Activated CD4-positive, alpha-beta T cell treated with anti-CD3 and anti-CD28 coated beads, Interleukin-2, amount 10 ng/mL, durations not matched to agents 24 days and 14 days (primary cell): Measurements from ENCODE around the gene SYNGR3. TPM values are rescaled to one million over a fixed set of nuclear protein-coding genes. Genes with fewer than 3 reads are reported as not detected.
A peak's percentile ranks its signal among the peaks of the same experiment; 100 is the strongest.
"Not testable (repeated sequence)": the region's sequence is repeated elsewhere in the genome, so short reads cannot be mapped to it uniquely, and the experiment has no call there.

Source experiments
- DNase-seq: peaks from one replicate; pipeline ENCODE4 v3.0.0; 2022
- H3K27ac Mint-ChIP-seq: one replicate; pipeline ENCODE4 v1.8.0; 2022; ENCODE audit warnings: mild to moderate bottlenecking, mixed read lengths
- H3K27me3 Mint-ChIP-seq: one replicate; pipeline ENCODE4 v1.8.0; 2022; ENCODE audit warnings: mixed read lengths
- H3K36me3 Mint-ChIP-seq: one replicate; pipeline ENCODE4 v1.8.0; 2022; ENCODE audit warnings: low read depth, mild to moderate bottlenecking, mixed read lengths
- H3K4me1 Mint-ChIP-seq: one replicate; pipeline ENCODE4 v1.8.0; 2021; ENCODE audit warnings: mixed read lengths
- H3K4me3 Mint-ChIP-seq: one replicate; pipeline ENCODE4 v1.8.0; 2022; ENCODE audit warnings: mild to moderate bottlenecking, moderate library complexity, mixed read lengths
- H3K9me3 Mint-ChIP-seq: one replicate; pipeline ENCODE4 v1.8.0; 2021; ENCODE audit warnings: mixed read lengths
- intact Hi-C: fragments of 100-400 bp; cut with micrococcal nuclease; formaldehyde crosslinking; loops from one replicate; pipeline ENCODE4 v1.15.1; 2023
- total RNA-seq: library from RNA; stranded (reverse); gene quantifications from 2 replicates; pipeline ENCODE4 v1.2.3, GENCODE V29; 2022

SYNGR3 gene
- total RNA-seq, 1 donor from 2014 or later, result 18.1 TPM

DNA sequence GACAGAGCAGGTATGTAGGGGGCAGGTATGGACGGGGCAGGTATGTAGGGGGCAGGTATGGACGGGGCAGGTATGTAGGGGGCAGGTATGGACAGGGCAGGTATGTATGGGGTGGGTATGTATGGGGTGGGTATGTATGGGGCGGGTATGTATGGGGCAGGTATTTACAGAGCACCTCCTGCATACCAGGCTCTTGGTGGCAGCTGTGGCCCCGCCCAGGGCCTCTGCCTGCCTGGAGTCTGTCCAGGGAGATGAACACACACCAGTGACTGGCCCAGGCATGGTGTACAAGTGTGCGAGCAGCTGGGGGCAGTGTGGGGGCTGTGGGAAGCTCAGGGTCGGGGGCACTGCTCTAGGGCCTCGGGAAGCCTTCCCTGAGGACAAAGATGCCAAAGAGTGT, 39.7 kb upstream of the SYNGR3 start:
- no peak overlapping the region for H3K4me3 Mint-ChIP-seq
- H3K27ac Mint-ChIP-seq, result no peak overlapping the region
- H3K4me1 Mint-ChIP-seq, result peaks cover 2% of the 10 kb centered on the region
- intact Hi-C loops, result no loop called here
- no peak for DNase-seq
- peaks cover 3% of the 10 kb centered on the region for H3K27me3 Mint-ChIP-seq
- H3K9me3 Mint-ChIP-seq, result no peaks in the 10 kb centered on the region
- H3K36me3 Mint-ChIP-seq, result no peaks in the 10 kb centered on the region

DNA sequence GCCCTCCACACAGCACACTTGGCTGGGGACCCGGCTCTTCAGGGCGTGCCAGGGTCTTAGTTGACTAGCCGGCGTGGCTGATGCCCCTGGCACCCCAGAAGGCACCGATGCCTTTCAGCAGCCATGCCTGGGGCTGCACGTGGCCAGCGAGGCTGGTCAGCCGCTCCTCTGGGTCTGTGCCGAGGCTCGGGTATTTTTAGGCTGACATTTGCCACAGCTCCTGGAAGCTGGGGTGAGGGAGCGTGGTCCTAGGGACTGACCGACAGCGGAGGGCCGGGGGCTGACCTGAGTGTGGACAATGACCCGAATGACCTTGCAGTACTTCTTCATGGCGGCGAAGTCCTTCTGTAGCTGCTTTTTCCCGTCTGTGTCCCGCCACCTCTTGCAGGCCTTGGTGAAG, 39.2 kb upstream of the SYNGR3 start:
- no peaks in the 10 kb centered on the region for H3K36me3 Mint-ChIP-seq
- H3K27ac Mint-ChIP-seq, result no peak overlapping the region
- intact Hi-C loops, result no loop called here
- H3K4me1 Mint-ChIP-seq, result peaks cover 2% of the 10 kb centered on the region
- H3K27me3 Mint-ChIP-seq, result peaks cover 3% of the 10 kb centered on the region
- no peaks in the 10 kb centered on the region for H3K9me3 Mint-ChIP-seq
- no peak for DNase-seq
- no peak overlapping the region for H3K4me3 Mint-ChIP-seq

GRCh38 chr16:1953734-1954133, 36.0 kb upstream of the SYNGR3 start:
- no peaks in the 10 kb centered on the region for H3K9me3 Mint-ChIP-seq

GRCh38 chr16:1957434-1958142, 32.2 kb upstream of the SYNGR3 start:
- intact Hi-C loops, result not testable (repeated sequence)

More at GRCh38 chr16:1953734-1954133, 36.0 kb upstream of the SYNGR3 start:
- DNase-seq, result no peak
- intact Hi-C loops, result no loop called here
- H3K27ac Mint-ChIP-seq, result no peak overlapping the region
- H3K27me3 Mint-ChIP-seq, result no peaks in the 10 kb centered on the region
- no peaks in the 10 kb centered on the region for H3K36me3 Mint-ChIP-seq
- no peak overlapping the region for H3K4me3 Mint-ChIP-seq
- peaks cover 4% of the 10 kb centered on the region for H3K4me1 Mint-ChIP-seq

DNA sequence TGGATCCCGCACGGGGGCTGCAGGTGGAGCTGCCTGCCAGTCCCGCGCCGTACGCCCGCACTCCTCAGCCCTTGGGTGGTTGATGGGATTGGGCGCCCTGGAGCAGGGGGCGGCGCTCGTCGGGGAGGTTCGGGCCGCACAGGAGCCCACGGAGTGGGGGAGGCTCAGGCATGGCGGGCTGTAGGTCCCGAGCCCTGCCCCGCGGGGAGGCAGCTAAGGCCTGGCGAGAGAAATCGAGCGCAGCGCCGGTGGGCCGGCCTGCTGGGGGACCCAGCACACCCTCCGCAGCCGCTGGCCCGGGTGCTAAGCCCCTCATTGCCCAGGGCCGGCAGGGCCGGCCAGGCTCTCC, 31.7 kb upstream of the SYNGR3 start:
- H3K4me3 Mint-ChIP-seq, DNase-seq, H3K9me3 Mint-ChIP-seq, H3K27ac Mint-ChIP-seq, intact Hi-C loops, H3K27me3 Mint-ChIP-seq: not testable (repeated sequence)
- Mint-ChIP-seq H3K4me1 (peaks cover 26% of the 10 kb centered on the region), H3K36me3 (peaks cover 32% of the 10 kb centered on the region)

More at GRCh38 chr16:1957434-1958142, 32.2 kb upstream of the SYNGR3 start:
- not testable (repeated sequence) for H3K27me3 Mint-ChIP-seq, H3K27ac Mint-ChIP-seq, DNase-seq, H3K9me3 Mint-ChIP-seq, H3K4me3 Mint-ChIP-seq
- peaks cover 27% of the 10 kb centered on the region for H3K36me3 Mint-ChIP-seq
- H3K4me1 Mint-ChIP-seq, result peaks cover 27% of the 10 kb centered on the region

- intact Hi-C loops, result loop anchor here (1.0 kb wide), 1 partner anchor 15 kb away; the partner anchor contains the start of gene MSRB1
- Mint-ChIP-seq H3K9me3 (no peaks in the 10 kb centered on the region), H3K4me1 (peaks cover 29% of the 10 kb centered on the region), H3K27ac (peak overlapping the region; percentile 96), H3K27me3 (no peaks in the 10 kb centered on the region), H3K4me3 (peak overlapping the region; percentile 99), H3K36me3 (peaks cover 39% of the 10 kb centered on the region)
- no peak for DNase-seq
Observed at GRCh38 chr16:1958715-1959268, 31.0 kb upstream of the SYNGR3 start.

- peak within 1 kb of the TSS; percentile 99 for H3K4me3 Mint-ChIP-seq
- H3K9me3 Mint-ChIP-seq, result no peaks in the 10 kb centered on the region
- intact Hi-C loops, result loop anchor here (1.0 kb wide), 1 partner anchor 16 kb away; the partner anchor contains the start of gene MSRB1
- H3K27me3 Mint-ChIP-seq, result no peaks in the 10 kb centered on the region
- peaks cover 45% of the 10 kb centered on the region for H3K36me3 Mint-ChIP-seq
- H3K27ac Mint-ChIP-seq, result peak within 1 kb of the TSS; percentile 96
- DNase-seq, result peak; percentile 99
- peaks cover 30% of the 10 kb centered on the region for H3K4me1 Mint-ChIP-seq
Observed at GRCh38 chr16:1959269-1960039, 30.3 kb upstream of the SYNGR3 start, which contains the start of gene NDUFB10. Gene NDUFB10, plus strand, starts transcription at chr16:1959538. Its CDS starts 87 bp downstream, at chr16:1959625.

DNA sequence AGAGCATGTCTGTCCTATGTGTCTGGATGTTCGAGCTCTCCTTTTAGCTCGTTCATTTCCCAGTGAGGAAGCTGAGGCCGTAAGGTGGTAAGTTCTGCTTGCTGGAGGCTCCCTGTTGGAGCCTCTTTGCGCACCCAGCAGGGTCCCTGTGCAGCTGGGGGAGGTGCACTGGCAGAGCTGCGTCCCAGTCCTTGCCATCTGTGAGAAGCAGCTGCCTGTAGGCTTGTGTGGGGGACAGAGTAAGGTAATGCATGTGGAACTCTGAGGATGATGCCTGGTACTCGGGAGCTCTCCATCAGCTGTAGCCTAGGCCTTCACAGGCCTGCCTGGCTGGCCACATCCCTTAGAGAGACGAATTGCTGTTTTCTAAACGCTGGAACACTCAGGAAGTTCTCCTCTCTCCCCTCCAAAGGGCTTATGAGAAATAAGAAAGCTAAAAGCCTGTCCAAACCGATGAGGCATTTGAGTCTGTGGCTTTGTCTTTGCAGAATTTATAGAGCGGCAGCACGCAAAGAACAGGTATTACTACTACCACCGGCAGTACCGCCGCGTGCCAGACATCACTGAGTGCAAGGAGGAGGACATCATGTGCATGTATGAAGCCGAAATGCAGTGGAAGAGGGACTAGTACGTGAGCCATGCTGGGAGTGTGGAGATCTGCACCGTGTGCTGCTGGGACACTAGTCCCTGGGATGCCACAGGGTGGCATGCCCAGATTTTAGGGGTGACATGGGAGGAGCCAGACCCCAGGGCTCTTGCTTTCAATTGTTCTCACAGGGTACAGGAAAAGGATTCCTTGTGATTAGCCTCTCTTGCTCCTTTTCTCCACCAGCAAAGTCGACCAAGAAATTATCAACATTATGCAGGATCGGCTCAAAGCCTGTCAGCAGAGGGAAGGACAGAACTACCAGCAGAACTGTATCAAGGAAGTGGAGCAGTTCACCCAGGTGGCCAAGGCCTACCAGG, 28.8 kb upstream of the SYNGR3 start:
- Mint-ChIP-seq H3K4me1 (peaks cover 35% of the 10 kb centered on the region), H3K4me3 (peak overlapping the region; percentile 99), H3K9me3 (no peaks in the 10 kb centered on the region), H3K36me3 (peaks cover 55% of the 10 kb centered on the region), H3K27ac (peak overlapping the region; percentile 96), H3K27me3 (no peaks in the 10 kb centered on the region)
- DNase-seq, result peak; percentile 73
- intact Hi-C loops, result no loop called here

- no peak for DNase-seq
- Mint-ChIP-seq H3K4me1 (peaks cover 35% of the 10 kb centered on the region), H3K4me3 (peak overlapping the region; percentile 68), H3K27ac (peak overlapping the region; percentile 63), H3K27me3 (no peaks in the 10 kb centered on the region), H3K9me3 (no peaks in the 10 kb centered on the region), H3K36me3 (peaks cover 55% of the 10 kb centered on the region)
- intact Hi-C loops, result no loop called here
Observed at GRCh38 chr16:1961651-1962067, 28.1 kb upstream of the SYNGR3 start.

GRCh38 chr16:1962161-1963153, 27.3 kb upstream of the SYNGR3 start:
- H3K9me3 Mint-ChIP-seq, result not testable (repeated sequence)

GRCh38 chr16:1963806-1964505, 25.8 kb upstream of the SYNGR3 start:
- no peaks in the 10 kb centered on the region for H3K27me3 Mint-ChIP-seq
- peaks cover 55% of the 10 kb centered on the region for H3K36me3 Mint-ChIP-seq
- DNase-seq, result peak; percentile 83
- H3K4me1 Mint-ChIP-seq, result peaks cover 33% of the 10 kb centered on the region
- H3K27ac Mint-ChIP-seq, result peak overlapping the region; percentile 97
- no peaks in the 10 kb centered on the region for H3K9me3 Mint-ChIP-seq
- intact Hi-C loops, result loop anchor here (1.0 to 2.0 kb wide), 3 partner anchors 8 to 27 kb away; partner anchors contain the start of genes MSRB1 and TBL3
- peak overlapping the region; percentile 99 for H3K4me3 Mint-ChIP-seq

More at GRCh38 chr16:1962161-1963153, 27.3 kb upstream of the SYNGR3 start:
- peaks cover 55% of the 10 kb centered on the region for H3K36me3 Mint-ChIP-seq
- peak overlapping the region; percentile 97 for H3K27ac Mint-ChIP-seq
- H3K4me1 Mint-ChIP-seq, result peaks cover 34% of the 10 kb centered on the region
- intact Hi-C loops, H3K27me3 Mint-ChIP-seq, DNase-seq: not testable (repeated sequence)
- H3K4me3 Mint-ChIP-seq, result peak overlapping the region; percentile 99
